Esophagus muscularis mucosa (tissue), 4 donors: Measurements from ENCODE around the gene SGIP1.

Source experiments
- CTCF ChIP-seq, 3 experiments: fragments of 200-600 bp in 2 of 3; fragments of 450-650 bp in 1 of 3; sonication (generic) in 2 of 3; IDR thresholded peaks; one replicate each; pipeline ENCODE4 v1.5.1; 2017 to 2019; ENCODE audit warnings: antibody characterized with exemption in 3 of 3, mild to moderate bottlenecking in 2 of 3, moderate library complexity in 1 of 3
- EP300 ChIP-seq: sonication (generic); formaldehyde crosslinking; IDR thresholded peaks from one replicate; pipeline ENCODE4 v1.6.1; 2017; ENCODE audit warnings: antibody characterized with exemption
- POLR2AphosphoS5 ChIP-seq, 2 donors: sonication (generic); formaldehyde crosslinking; IDR thresholded peaks; one replicate each; pipeline ENCODE4 v1.6.1; 2017; ENCODE audit warnings: antibody characterized with exemption in 2 of 2

GRCh38 chr1:66535061-66535460, 1.1 kb downstream of the SGIP1 start:
- TF ChIP-seq POLR2AphosphoS5 (IDR thresholded peaks at IDR 0.05): no peak
- no peak for TF ChIP-seq CTCF (IDR thresholded peaks at IDR 0.05)
- no peak for TF ChIP-seq EP300
